Middle frontal gyrus (tissue), 1 donor: ENCODE results near the gene ADNP2.

ENCODE experiments used
- DNase-seq: peaks from one replicate; pipeline ENCODE4 v3.0.0-alpha.2; 2015; ENCODE audit warnings: low spot score; ENCODE audit errors: extremely low spot score

The ADNP2 gene

GRCh38 chr18:80105369-80106167 lies 3.5 kb upstream of the ADNP2 start:
- no peak for DNase-seq

- DNase-seq, result no peak
These were observed 2.5 kb upstream of the ADNP2 start for GRCh38 chr18:80106482-80107051.

- DNase-seq, result no peak
These were observed 1.6 kb upstream of the ADNP2 start for GRCh38 chr18:80107426-80107825.

GRCh38 chr18:80108121-80108536 lies 933 bp upstream of the ADNP2 start:
- DNase-seq, result no peak

- DNase-seq, result no peak
These were observed 615 bp downstream of the ADNP2 start for GRCh38 chr18:80109676-80110078.

GRCh38 chr18:80112624-80113248 lies 3.7 kb downstream of the ADNP2 start:
- no peak for DNase-seq

- DNase-seq, result no peak
These were observed 6.0 kb downstream of the ADNP2 start for GRCh38 chr18:80115035-80115434.

- no peak for DNase-seq
These were observed 10.0 kb downstream of the ADNP2 start for GRCh38 chr18:80119111-80119510.

- no peak for DNase-seq
These were observed 11.9 kb downstream of the ADNP2 start for GRCh38 chr18:80120932-80121331.

- DNase-seq, result no peak
These were observed 15.1 kb downstream of the ADNP2 start for GRCh38 chr18:80124131-80124530.

GRCh38 chr18:80126797-80127196 lies 17.7 kb downstream of the ADNP2 start:
- DNase-seq, result no peak

- no peak for DNase-seq
These were observed 18.6 kb downstream of the ADNP2 start for GRCh38 chr18:80127635-80128034.

GRCh38 chr18:80129672-80130367 lies 20.8 kb downstream of the ADNP2 start:
- no peak for DNase-seq

GRCh38 chr18:80130555-80130954 lies 21.5 kb downstream of the ADNP2 start:
- no peak for DNase-seq

GRCh38 chr18:80132180-80132812 lies 23.2 kb downstream of the ADNP2 start:
- DNase-seq, result no peak

- DNase-seq, result no peak
These were observed 24.1 kb downstream of the ADNP2 start for GRCh38 chr18:80133124-80133523.

GRCh38 chr18:80135136-80135535 lies 26.1 kb downstream of the ADNP2 start:
- no peak for DNase-seq

GRCh38 chr18:80136679-80137078 lies 27.6 kb downstream of the ADNP2 start:
- no peak for DNase-seq

- no peak for DNase-seq
These were observed 28.1 kb downstream of the ADNP2 start for GRCh38 chr18:80137137-80137536.

- no peak for DNase-seq
These were observed 28.9 kb downstream of the ADNP2 start for GRCh38 chr18:80137976-80138375.

GRCh38 chr18:80140455-80140985 lies 31.5 kb downstream of the ADNP2 start:
- no peak for DNase-seq
